Small intestine (tissue), 7 donors: ENCODE results near the gene NPFFR2. TPM values are rescaled to one million over a fixed set of nuclear protein-coding genes. Genes with fewer than 3 reads are reported as not detected.

ENCODE experiments used
- DNase-seq, 2 donors: peaks; one replicate each; pipeline versions ENCODE4 v3.0.0 to v3.0.0-alpha.2; 2013
- FAIRE-seq: peaks from 2 replicates; lab custom pipeline; 2012; peaks lifted over from hg19 to GRCh38; lab: Jason Lieb, UNC
- H3K27ac ChIP-seq, 3 donors: one replicate each; pipeline ENCODE4 v1.5.1; 2013; ENCODE audit warnings: low read length in 2 of 3, mild to moderate bottlenecking in 2 of 3, control low read depth in 1 of 3, inconsistent platforms in 1 of 3, low read depth in 1 of 3, moderate library complexity in 1 of 3
- H3K27me3 ChIP-seq, 3 donors: one replicate each; pipeline ENCODE4 v1.6.1; 2013; ENCODE audit warnings: low read length in 3 of 3, inconsistent platforms in 1 of 3; ENCODE audit not compliant: control insufficient read depth in 3 of 3, insufficient read depth in 3 of 3
- H3K36me3 ChIP-seq, 3 donors: one replicate each; pipeline ENCODE4 v1.6.1; 2013; ENCODE audit warnings: low read length in 3 of 3, inconsistent platforms in 1 of 3, low read depth in 1 of 3, mild to moderate bottlenecking in 1 of 3, moderate library complexity in 1 of 3; ENCODE audit not compliant: control insufficient read depth in 3 of 3, insufficient read depth in 2 of 3
- H3K4me1 ChIP-seq, 3 donors: one replicate each; pipeline ENCODE4 v1.6.1; 2013; ENCODE audit warnings: low read length in 2 of 3, inconsistent platforms in 1 of 3, low read depth in 1 of 3, mild to moderate bottlenecking in 1 of 3, moderate library complexity in 1 of 3; ENCODE audit not compliant: control insufficient read depth in 3 of 3, insufficient read depth in 2 of 3
- H3K4me3 ChIP-seq, 3 donors: one replicate each; pipeline ENCODE4 v1.5.1; 2013; ENCODE audit warnings: low read length in 3 of 3, control low read depth in 1 of 3, inconsistent platforms in 1 of 3, low read depth in 1 of 3, mild to moderate bottlenecking in 1 of 3, moderate library complexity in 1 of 3
- H3K9me3 ChIP-seq, 2 donors: one replicate each; pipeline ENCODE4 v1.6.1; 2013; ENCODE audit warnings: low read depth in 1 of 2, low read length in 1 of 2; ENCODE audit not compliant: control insufficient read depth in 2 of 2, insufficient read depth in 1 of 2
- WGBS, 3 donors: extraction: QIAGEN DNeasy Blood & Tissue Kit; methylation state at CpG; one replicate each; pipeline ENCODE4 v1.1.7; 2013; 5-methylcytosine and 5-hydroxymethylcytosine counted together
- polyA plus RNA-seq, 4 donors: library from polyadenylated mRNA; stranded (reverse) in 3 of 4; unstranded in 1 of 4; fragments of 200-250 nt in 3 of 4; fragments of 120-200 nt in 1 of 4; gene quantifications; one replicate each; pipeline versions ENCODE4 v1.2.1 to v1.2.3, GENCODE V29; 2013
- donor health status: healthy with polysubstance abuse.
- donor health status: control.
- donor health status: control.
- donor health status: Bipolar disorder and iron deficiency.
- donor health status: healthy.

Gene NPFFR2
- polyA plus RNA-seq, 4 donors, result 0.04 TPM; not detected in 3

GRCh38 chr4:72171761-72172160, 140.0 kb downstream of the NPFFR2 start:
- FAIRE-seq (no peak), DNase-seq (no peak)
- Histone ChIP-seq H3K9me3 (peaks cover 0 to 4% of the 10 kb centered on the region in 2 donors), H3K36me3 (no peaks in the 10 kb centered on the region), H3K27ac (no peak overlapping the region), H3K27me3 (no peaks in the 10 kb centered on the region), H3K4me3 (no peak overlapping the region), H3K4me1 (no peaks in the 10 kb centered on the region)
- WGBS, 3 donors, result 18 to 33% (median 23%) methylated on average over 1 of the region's 1 CpG

GRCh38 chr4:72179342-72179741, 147.5 kb downstream of the NPFFR2 start:
- DNase-seq (no peak), FAIRE-seq (no peak)
- Histone ChIP-seq H3K27me3 (no peaks in the 10 kb centered on the region), H3K9me3 (peaks cover 0 to 4% of the 10 kb centered on the region in 2 donors), H3K27ac (no peak overlapping the region), H3K36me3 (no peaks in the 10 kb centered on the region), H3K4me3 (no peak overlapping the region), H3K4me1 (no peaks in the 10 kb centered on the region)
- 88 to 91% (median 89%) methylated on average over 1 of the region's 1 CpG for WGBS, 3 donors

- Histone ChIP-seq H3K27ac (no peak overlapping the region), H3K27me3 (no peaks in the 10 kb centered on the region), H3K4me3 (no peak overlapping the region), H3K4me1 (no peaks in the 10 kb centered on the region), H3K9me3 (no peaks in the 10 kb centered on the region), H3K36me3 (no peaks in the 10 kb centered on the region)
- DNase-seq, result no peak
- FAIRE-seq, result no peak
- WGBS, 3 donors, result 88 to 91% (median 90%) methylated on average over 1 of the region's 1 CpG
Observed at GRCh38 chr4:72186714-72187113, 154.9 kb downstream of the NPFFR2 start.

GRCh38 chr4:72194046-72194445, 162.2 kb downstream of the NPFFR2 start:
- no peaks in the 10 kb centered on the region for H3K9me3 ChIP-seq
- H3K4me1 ChIP-seq, result no peaks in the 10 kb centered on the region
- no peak for FAIRE-seq
- no peaks in the 10 kb centered on the region for H3K36me3 ChIP-seq
- 76 to 80% (median 77%) methylated on average over 8 of the region's 8 CpGs for WGBS, 3 donors
- no peak for DNase-seq
- no peak overlapping the region for H3K27ac ChIP-seq
- no peaks in the 10 kb centered on the region for H3K27me3 ChIP-seq
- H3K4me3 ChIP-seq, result no peak overlapping the region

GRCh38 chr4:72194453-72194852, 162.7 kb downstream of the NPFFR2 start:
- no peaks in the 10 kb centered on the region for H3K9me3 ChIP-seq
- WGBS, 3 donors, result 73 to 85% (median 79%) methylated on average over 1 of the region's 1 CpG

More at GRCh38 chr4:72194453-72194852, 162.7 kb downstream of the NPFFR2 start:
- Histone ChIP-seq H3K4me3 (no peak overlapping the region), H3K27me3 (no peaks in the 10 kb centered on the region), H3K27ac (no peak overlapping the region), H3K4me1 (no peaks in the 10 kb centered on the region), H3K36me3 (no peaks in the 10 kb centered on the region)
- DNase-seq, result no peak
- no peak for FAIRE-seq

Other genes starting within 250 kb of the NPFFR2 start
- 1 to 10 TPM in 3 of 4 donors, under 1 TPM in 1; 0.65 to 3.0 (median 2.0) TPM for gene GC, start 247.9 kb upstream of the NPFFR2 start, polyA plus RNA-seq